Metanephros (tissue), 1 donor: ENCODE data around the gene PCK1. TPM values are rescaled to one million over a fixed set of nuclear protein-coding genes. Genes with fewer than 3 reads are reported as not detected.

Experiments
- total RNA-seq: library from RNA; depleted of rRNA; stranded (reverse); fragments of >200 nt; gene quantifications from one replicate; pipeline ENCODE4 v1.2.3, GENCODE V29; 2014

The PCK1 gene
- 105 TPM for total RNA-seq

DNA sequence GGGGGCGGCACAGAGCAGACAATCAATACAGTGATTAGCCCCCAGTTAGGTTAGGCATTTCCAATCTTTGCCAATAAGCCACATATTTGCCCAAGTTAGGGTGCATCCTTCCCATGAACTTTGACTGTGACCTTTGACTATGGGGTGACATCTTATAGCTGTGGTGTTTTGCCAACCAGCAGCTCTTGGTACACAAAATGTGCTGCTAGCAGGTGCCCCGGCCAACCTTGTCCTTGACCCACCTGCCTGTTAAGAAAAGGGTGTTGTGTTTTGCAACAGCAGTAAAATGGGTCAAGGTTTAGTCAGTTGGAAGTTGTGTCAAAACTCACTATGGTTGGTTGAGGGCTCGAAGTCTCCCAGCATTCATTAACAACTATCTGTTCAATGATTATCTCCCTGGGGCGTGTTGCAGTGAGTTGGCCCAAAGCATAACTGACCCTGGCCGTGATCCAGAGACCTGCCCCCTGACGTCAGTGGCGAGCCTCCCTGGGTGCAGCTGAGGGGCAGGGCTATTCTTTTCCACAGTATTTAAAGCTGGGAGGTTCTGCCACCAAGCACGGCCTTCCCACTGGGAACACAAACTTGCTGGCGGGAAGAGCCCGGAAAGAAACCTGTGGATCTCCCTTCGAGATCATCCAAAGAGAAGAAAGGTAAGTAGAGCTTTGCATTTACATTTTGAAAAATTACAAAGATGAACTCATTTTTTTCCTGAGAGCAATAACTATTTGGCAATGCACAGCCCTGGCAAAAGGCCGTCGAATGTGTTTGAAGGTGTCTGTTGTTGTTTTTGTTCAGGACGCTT, at the start of gene PCK1:
Gene PCK1 (plus strand): TSS at position 557 of the 802 bp plus-strand sequence. CDS start 302 bp downstream, outside the sequence.

DNA sequence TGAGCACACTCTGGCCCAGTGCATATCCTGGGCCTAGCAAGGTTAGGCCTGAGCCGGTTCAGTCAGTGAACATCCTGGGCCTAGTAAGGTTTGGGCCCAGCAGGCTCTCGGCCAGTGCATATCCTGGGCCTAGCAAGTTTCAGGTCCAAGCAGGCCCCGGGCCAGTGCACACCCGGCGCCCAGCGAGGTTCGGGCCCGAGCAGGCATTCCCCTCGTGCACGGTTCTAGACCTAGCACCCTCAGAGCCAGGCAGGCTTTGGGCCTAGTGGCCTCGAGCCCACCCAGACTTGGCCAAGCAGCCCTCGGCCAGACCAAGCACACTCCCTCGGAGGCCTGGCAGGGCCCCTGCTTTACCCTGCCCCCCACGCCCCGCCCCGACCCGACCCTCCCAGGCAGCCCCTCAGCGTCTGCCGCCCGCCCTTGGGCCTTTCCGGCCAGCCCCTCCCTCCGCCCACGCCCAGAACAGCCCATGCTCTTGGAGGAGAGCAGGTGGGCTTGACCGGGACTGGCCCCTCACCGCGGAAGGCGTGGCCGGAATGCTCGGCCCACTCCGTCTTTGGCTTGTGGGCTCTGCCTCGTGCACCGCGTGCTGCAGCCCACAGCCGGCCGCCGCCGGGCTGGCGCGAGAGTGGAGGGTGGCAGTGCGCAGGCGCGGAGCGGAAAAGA, 36.3 kb upstream of the PCK1 start, which contains the start of gene CTCFL:
Gene CTCFL (minus strand): TSS at position 630 of the 666 bp plus-strand sequence. CDS start 935 bp downstream, outside the sequence.

Other genes starting within 250 kb of the PCK1 start
- gene SPO11, start 231.3 kb upstream of the PCK1 start, total RNA-seq, result not detected
- gene RAE1, start 209.9 kb upstream of the PCK1 start, total RNA-seq, result 37.9 TPM
- 73.6 TPM for gene RBM38, start 169.7 kb upstream of the PCK1 start, total RNA-seq
- 0.88 TPM for gene CTCFL, start 36.0 kb upstream of the PCK1 start, total RNA-seq
- 0.23 TPM for gene ZBP1, start 59.3 kb downstream of the PCK1 start, total RNA-seq
- 14.2 TPM for gene PMEPA1, start 148.9 kb downstream of the PCK1 start, total RNA-seq